Omental fat pad (tissue), 4 donors: Measurements from ENCODE around the gene HOXA4. TPM values are rescaled to one million over a fixed set of nuclear protein-coding genes. Genes with fewer than 3 reads are reported as not detected.

Source experiments
- ATAC-seq: fragments of 150-250 bp; one replicate; pipeline ENCODE4 v1.9.1; 2016; ENCODE audit warnings: mild to moderate bottlenecking, moderate library complexity; ENCODE audit not compliant: low FRiP score
- DNase-seq: peaks from one replicate; pipeline ENCODE4 v3.0.0-alpha.2; 2019; ENCODE audit warnings: low spot score
- CTCF ChIP-seq, 3 donors: fragments of 450-650 bp; IDR thresholded peaks; one replicate each; pipeline ENCODE4 v1.5.1; 2016 to 2017; ENCODE audit warnings: antibody characterized with exemption in 3 of 3, mild to moderate bottlenecking in 3 of 3, moderate library complexity in 2 of 3
- total RNA-seq, 4 donors: library from RNA; depleted of rRNA; stranded (reverse); fragments of >200 nt; gene quantifications; one replicate each; pipeline ENCODE4 v1.1.0, GENCODE V29; 2016

Gene HOXA4
- total RNA-seq, 4 donors from 2014 or later, result 1.6 to 5.7 (median 3.1) TPM

DNA sequence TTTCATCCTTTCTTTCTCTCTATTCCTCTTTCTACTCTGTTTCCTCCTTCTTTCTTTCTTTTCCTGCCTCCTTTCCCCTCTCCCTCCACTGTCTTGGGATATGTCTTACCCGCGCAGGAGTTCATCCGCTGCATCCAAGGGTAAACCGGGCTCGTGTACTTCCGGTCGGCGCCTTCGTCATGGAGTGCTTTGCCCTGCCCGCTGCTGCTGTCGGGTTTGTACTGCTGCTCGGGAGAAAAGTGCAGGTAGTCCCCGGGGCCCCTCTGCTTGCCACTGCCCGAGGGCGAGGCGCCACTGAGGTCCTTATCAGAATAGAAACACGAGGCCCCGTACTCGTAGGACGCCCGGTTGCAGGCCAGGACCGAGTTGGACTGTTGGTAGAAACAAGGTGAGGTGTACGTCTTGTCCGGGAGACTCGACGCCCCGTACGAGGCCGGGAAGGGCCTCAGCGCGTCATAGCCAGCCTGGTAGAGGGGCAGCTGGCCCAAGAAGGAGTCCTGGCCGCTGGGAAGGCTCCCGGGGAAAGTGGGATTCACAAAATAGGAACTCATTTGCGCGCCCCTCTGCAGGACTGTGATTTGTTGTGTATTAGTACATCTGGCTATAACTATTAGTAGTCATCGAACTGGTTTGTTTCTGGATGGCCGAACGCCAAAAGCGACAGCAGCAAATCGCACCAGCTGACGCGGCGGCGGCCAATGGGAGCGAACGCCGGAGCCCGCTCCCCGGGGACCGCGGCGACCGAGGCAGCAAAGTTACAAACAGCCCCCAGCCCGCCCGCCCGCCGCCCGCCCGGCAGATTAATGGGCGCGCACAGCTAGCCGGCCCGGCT, 16.9 kb upstream of the HOXA4 start, which contains the start of gene HOXA6:
Gene HOXA6 (minus strand): TSS at position 576 of the 832 bp plus-strand sequence. CDS start 25 bp downstream, at position 551.
- TF ChIP-seq CTCF (IDR thresholded peaks at IDR 0.05), result no peak
- ATAC-seq, result no peak
- peak; percentile 63 for DNase-seq

DNA sequence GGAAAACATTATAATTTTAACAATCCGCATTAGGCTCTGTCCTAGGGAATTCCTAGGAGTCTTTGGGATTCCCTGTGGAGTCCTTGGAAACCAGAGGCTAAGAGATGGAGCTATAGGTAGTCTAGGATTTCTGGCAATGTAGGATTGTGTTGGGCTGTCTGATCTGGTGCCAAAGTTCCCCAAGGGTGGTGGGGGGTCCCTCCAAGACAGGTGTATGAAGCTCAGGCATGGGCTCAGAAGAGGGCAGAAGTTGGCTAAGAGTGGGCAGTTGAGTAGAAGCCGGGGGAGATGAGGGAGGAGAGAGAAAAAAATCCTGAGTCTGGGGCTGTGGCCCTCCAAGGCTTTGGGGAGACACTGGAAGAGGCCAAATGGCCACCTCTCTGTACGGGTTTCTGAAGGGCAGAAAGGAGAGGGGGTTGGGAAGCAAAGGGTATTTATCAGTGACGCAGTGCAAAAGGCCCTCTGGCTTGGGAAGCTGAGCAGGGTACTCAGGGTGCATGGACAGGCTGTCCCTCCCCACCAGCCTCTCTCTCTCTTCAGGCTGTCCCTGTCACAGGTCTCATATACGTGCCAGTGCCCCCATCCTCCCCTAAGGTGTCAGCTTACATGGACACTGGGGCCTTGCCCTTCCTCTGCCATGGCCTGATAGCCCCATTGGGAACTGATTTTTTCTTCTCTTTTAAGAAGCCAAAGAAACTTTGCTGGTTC, 16.1 kb upstream of the HOXA4 start:
- TF ChIP-seq CTCF (IDR thresholded peaks at IDR 0.05), result no peak
- peak; percentile 21 for DNase-seq
- no peak for ATAC-seq

- DNase-seq (no peak), ATAC-seq (no peak)
- TF ChIP-seq CTCF (IDR thresholded peaks at IDR 0.05), result no peak
These were observed 15.4 kb upstream of the HOXA4 start for GRCh38 chr7:27145914-27146412.

DNA sequence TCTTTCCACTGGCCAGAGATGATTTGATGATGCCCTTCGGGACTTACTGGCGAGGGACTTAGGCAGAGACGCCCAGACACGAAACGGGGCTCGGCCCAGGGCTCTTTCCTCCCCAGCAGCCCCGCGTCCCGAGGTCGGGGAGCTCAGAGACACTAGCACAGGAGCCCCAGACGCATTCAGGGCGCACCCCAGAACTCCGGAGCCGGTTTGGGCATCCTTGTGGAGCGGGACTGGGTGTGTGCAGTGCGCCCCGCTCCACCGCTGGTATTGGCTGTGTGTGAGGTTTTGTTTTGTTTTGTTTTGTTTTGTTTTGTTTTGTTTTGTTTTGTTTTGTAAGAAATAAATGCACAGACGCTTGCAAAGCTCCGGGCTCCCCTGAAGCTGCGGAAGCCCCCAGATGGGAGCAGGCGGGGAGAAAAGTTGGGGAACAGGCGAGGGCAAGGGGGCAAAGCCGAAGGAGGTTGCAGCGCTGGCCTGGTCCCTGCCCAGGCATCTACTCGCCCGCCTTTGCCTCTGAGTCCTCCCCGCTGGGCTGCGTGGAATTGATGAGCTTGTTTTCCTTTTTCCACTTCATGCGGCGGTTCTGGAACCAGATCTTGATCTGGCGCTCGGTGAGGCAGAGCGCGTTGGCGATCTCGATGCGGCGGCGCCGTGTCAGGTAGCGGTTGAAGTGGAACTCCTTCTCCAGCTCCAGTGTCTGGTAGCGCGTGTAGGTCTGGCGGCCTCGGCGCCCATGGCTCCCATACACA, 14.8 kb upstream of the HOXA4 start:
- peak; percentile 21 for DNase-seq
- no peak for ATAC-seq
- no peak for TF ChIP-seq CTCF (IDR thresholded peaks at IDR 0.05)

DNA sequence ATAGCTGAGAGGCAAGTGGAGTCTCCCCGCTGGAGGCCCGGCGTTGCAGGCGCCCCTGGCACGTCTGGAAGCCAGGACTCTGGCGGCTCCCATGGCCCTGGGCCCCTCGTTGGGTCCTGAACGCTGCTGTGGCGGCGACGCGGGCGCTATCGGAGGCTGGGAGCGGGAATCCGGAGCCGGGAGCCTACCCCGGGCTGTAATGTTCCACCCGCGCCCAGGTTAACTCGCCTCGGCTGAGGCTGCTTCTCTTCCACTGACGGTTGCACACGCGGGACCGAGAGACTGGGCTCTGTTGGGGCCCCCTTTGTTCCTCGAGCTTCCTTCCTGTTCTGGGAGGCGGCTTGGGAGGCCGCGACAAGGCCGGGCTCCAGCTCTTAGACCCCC, 14.2 kb upstream of the HOXA4 start:
- ATAC-seq, result no peak
- DNase-seq, result peak; percentile 21
- no peak for TF ChIP-seq CTCF (IDR thresholded peaks at IDR 0.05)

DNA sequence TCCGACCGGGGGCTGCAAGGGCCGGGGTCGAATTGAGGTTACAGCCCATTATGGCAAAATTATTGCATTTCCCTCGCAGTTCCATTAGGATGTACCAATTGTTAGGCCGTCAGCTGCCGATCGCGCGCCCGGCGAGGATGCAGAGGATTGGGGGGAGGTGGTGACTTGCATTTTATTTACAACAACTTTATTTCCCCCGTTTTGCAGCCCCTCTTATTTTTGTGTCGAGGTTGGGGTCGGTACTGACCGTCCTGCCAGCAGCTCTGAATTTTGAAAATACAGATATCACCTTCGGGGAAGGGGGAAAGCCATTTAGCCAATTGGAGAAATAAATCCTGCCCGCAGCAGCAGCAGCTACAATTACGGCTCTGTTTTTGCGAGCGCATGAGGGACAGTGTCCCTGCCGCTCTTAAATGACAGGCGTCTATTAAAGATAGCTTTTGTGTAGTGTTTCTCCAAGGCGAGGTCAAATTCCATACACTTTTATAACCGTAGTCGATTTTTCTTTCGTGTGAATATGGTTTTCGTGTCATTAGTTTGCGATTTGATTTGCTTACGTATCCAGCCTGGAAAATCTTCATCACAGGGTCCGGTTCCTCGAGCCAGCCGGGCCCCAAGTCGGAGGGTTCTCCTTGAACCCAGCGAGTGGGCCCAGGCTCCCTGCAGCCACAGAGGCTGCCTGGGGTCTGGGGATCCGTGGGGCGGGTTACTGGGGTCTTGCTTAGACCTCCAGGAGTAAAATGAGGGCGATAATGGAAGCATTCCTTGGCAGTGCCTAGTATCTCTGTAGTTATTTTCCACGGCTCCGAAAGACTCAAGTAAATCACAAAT, 13.6 kb upstream of the HOXA4 start:
- no peak for ATAC-seq
- TF ChIP-seq CTCF (IDR thresholded peaks at IDR 0.05), result peak in 1 of 3 donors; percentile 89
- DNase-seq, result peak; percentile 21
